K562 (cell line): ENCODE results near the gene HOXD12. TPM values are rescaled to one million over a fixed set of nuclear protein-coding genes. Genes with fewer than 3 reads are reported as not detected.

Experiments used
- ATAC-seq: fragments of 200-7000 bp; cut with Tn5 transposase; 3 replicates; pipeline ENCODE4 v1.9.1; 2020; ENCODE audit warnings: moderate library complexity
- BruUV-seq: library from RNA; stranded (reverse); fragments of 400-500 nt; replicated peaks from 2 replicates; lab custom pipeline; 2021; lab: Mats Ljungman, UMichigan
- CTCF ChIA-PET: fragments of 300-600 bp; formaldehyde crosslinking; extraction: SDS; loops from one replicate; lab custom pipeline; 2021; ENCODE audit warnings: low intra/inter-chr PET ratio; lab: Yijun Ruan, JAX
- POLR2A ChIA-PET: fragments of 300-600, 350-650 bp; sonication (Branson Sonifier 250); formaldehyde crosslinking; extraction: SDS; loops from one replicate; lab custom pipeline; 2021; ENCODE audit warnings: antibody characterized with exemption, inconsistent platforms; lab: Yijun Ruan, JAX
- DNase-seq, 4 experiments: peaks; one replicate each; pipeline versions ENCODE4 v3.0.0 to v3.0.0-alpha.2; 2011 to 2018; ENCODE audit warnings: low spot score in 3 of 4, mixed read lengths in 3 of 4; ENCODE audit errors: extremely low read depth in 1 of 4
- FAIRE-seq: peaks from 2 replicates; lab custom pipeline; 2011; peaks lifted over from hg19 to GRCh38; lab: Jason Lieb, UNC
- H2AFZ ChIP-seq: 2 replicates; pipeline ENCODE4 v1.6.0; 2011; ENCODE audit warnings: low read depth, low read length, control low read depth, inconsistent platforms
- H3K27ac ChIP-seq: fragments of 200-600 bp; 3 replicates; pipeline ENCODE4 v1.8.0; 2011; ENCODE audit warnings: low read depth, mild to moderate bottlenecking, control low read depth, inconsistent platforms, low read length, moderate library complexity, mixed read lengths; ENCODE audit errors: extremely low read depth
- H3K27me3 ChIP-seq, 2 experiments: fragments of 300-600 bp in 1 of 2; 2 replicates in 1 of 2; 3 replicates in 1 of 2; pipeline versions ENCODE4 v1.6.0 to v1.8.0; 2011; ENCODE audit warnings: inconsistent platforms in 2 of 2, low read length in 2 of 2, mild to moderate bottlenecking in 1 of 2, mixed read lengths in 1 of 2, moderate library complexity in 1 of 2; ENCODE audit not compliant: control insufficient read depth in 2 of 2, insufficient read depth in 2 of 2
- H3K36me3 ChIP-seq: fragments of 300-600 bp; 3 replicates; pipeline ENCODE4 v1.8.0; 2011; ENCODE audit warnings: mild to moderate bottlenecking, low read length, inconsistent platforms; ENCODE audit not compliant: control insufficient read depth, insufficient read depth
- H3K4me1 ChIP-seq, 2 experiments: fragments of 200-600 bp in 1 of 2; replicated peaks in 1 of 2; 2 replicates in 1 of 2; 3 replicates in 1 of 2; pipeline versions ENCODE4 v1.5.1 to v1.8.0; 2011; ENCODE audit warnings: inconsistent platforms in 2 of 2, low read length in 2 of 2, mild to moderate bottlenecking in 1 of 2, mixed read lengths in 1 of 2, moderate library complexity in 1 of 2; ENCODE audit not compliant: control insufficient read depth in 2 of 2, insufficient read depth in 2 of 2
- H3K4me2 ChIP-seq: 2 replicates; pipeline ENCODE4 v1.6.1; 2011; ENCODE audit warnings: low read length, control low read depth, inconsistent platforms, mixed read lengths; ENCODE audit not compliant: insufficient read depth
- H3K4me3 ChIP-seq: fragments of 200-600 bp; sonication (generic), shearing (Covaris generic); 2 replicates; pipeline ENCODE4 v1.5.1; 2016; ENCODE audit warnings: control low read depth, inconsistent platforms
- H3K79me2 ChIP-seq: fragments of 200-600 bp; 3 replicates; pipeline ENCODE4 v1.8.0; 2011; ENCODE audit warnings: low read length, inconsistent platforms; ENCODE audit not compliant: control insufficient read depth, insufficient read depth
- H3K9ac ChIP-seq, 2 experiments: 2 replicates each; pipeline versions ENCODE4 v1.6.0 to v1.6.1; 2011; ENCODE audit warnings: low read depth in 2 of 2, low read length in 2 of 2, control low read depth in 1 of 2, inconsistent platforms in 1 of 2, mild to moderate bottlenecking in 1 of 2, mixed read lengths in 1 of 2; ENCODE audit not compliant: insufficient read depth in 1 of 2
- H3K9me1 ChIP-seq: one replicate; pipeline ENCODE4 v1.6.0; 2011; ENCODE audit warnings: inconsistent platforms, mild to moderate bottlenecking, low read length, moderate library complexity; ENCODE audit not compliant: control insufficient read depth, insufficient read depth
- H3K9me3 ChIP-seq: replicated peaks from 2 replicates; pipeline ENCODE4 v1.5.1; 2011; ENCODE audit warnings: low read depth, low read length, inconsistent platforms; ENCODE audit not compliant: control insufficient read depth, insufficient read depth
- H4K20me1 ChIP-seq: replicated peaks from 2 replicates; pipeline ENCODE4 v1.6.1; 2011; ENCODE audit warnings: low read length, inconsistent platforms, mixed read lengths; ENCODE audit not compliant: control insufficient read depth, insufficient read depth
- ARNT ChIP-seq, 2 experiments: fragments of 450-650 bp; IDR thresholded peaks; 2 replicates each; pipeline ENCODE4 v1.6.1; 2016; ENCODE audit warnings: mild to moderate bottlenecking in 1 of 2
- HDAC6 ChIP-seq: IDR thresholded peaks from 2 replicates; pipeline ENCODE4 v1.6.1; 2012; ENCODE audit warnings: low read depth, mild to moderate bottlenecking, control low read depth, inconsistent platforms, low read length, moderate library complexity
- IRF2 ChIP-seq: sonication (generic); formaldehyde crosslinking; IDR thresholded peaks from 2 replicates; pipeline ENCODE4 v1.8.1; 2022; ENCODE audit warnings: mild to moderate bottlenecking, missing genetic modification reagents
- NFXL1 ChIP-seq: fragments of 450-650 bp; formaldehyde crosslinking; IDR thresholded peaks from 2 replicates; pipeline ENCODE4 v1.4.0; 2021; ENCODE audit warnings: mild to moderate bottlenecking
- SMAD1 ChIP-seq: fragments of 150-350 bp; IDR thresholded peaks from 2 replicates; pipeline ENCODE4 v1.6.1; 2014; ENCODE audit warnings: low read length, low read depth; ENCODE audit not compliant: partially characterized antibody
- WGBS: fragments of 100-300 bp; shearing (Covaris generic); methylation state at CpG from one replicate; pipeline ENCODE4 v1.1.6; 2016; ENCODE audit warnings: low coverage, mixed read lengths; ENCODE audit not compliant: insufficient coverage; ENCODE audit errors: missing lambda C conversion rate; 5-methylcytosine and 5-hydroxymethylcytosine counted together
- in situ Hi-C: fragments of 300-500 bp; cut with MboI; formaldehyde crosslinking; loops from 4 replicates; pipeline ENCODE4 v1.15.0; 2018; ENCODE audit warnings: inconsistent platforms, mixed read lengths
- intact Hi-C: fragments of 100-400 bp; cut with micrococcal nuclease; formaldehyde crosslinking; loops from 2 replicates; pipeline ENCODE4 v1.14.2; 2022
- polyA plus RNA-seq, 8 experiments: library from polyadenylated mRNA; depleted of rRNA in 4 of 8; stranded (reverse) in 5 of 8; unstranded in 3 of 8; fragments of >200 nt; fragmentation: Nextera tagmentation in 2 of 8; fragmentation: Illumina TruSeq in 1 of 8; extraction: Ambion mirVana in 2 of 8; extraction: Trizol in 1 of 8; gene quantifications; 2 replicates each; pipeline versions ENCODE4 v1.2.1 to v1.2.3, GENCODE V29; 2011 to 2014; ENCODE audit warnings: inconsistent platforms in 1 of 8, missing spikeins in 1 of 8
- total RNA-seq, 7 experiments: library from RNA; depleted of rRNA in 6 of 7; stranded (reverse); fragments of >200 nt in 6 of 7; fragmentation: Illumina TruSeq in 2 of 7; extraction: Trizol in 2 of 7; gene quantifications; 2 replicates each; pipeline versions ENCODE4 v1.2.1 to v1.2.3, GENCODE V29; 2011 to 2021; ENCODE audit warnings: low replicate concordance in 1 of 7
- TF ChIP-seq, protein P1 (sequence below): fragments of 250-450 bp; sonication (Bioruptor Pico); IDR thresholded peaks from 2 replicates; pipeline ENCODE4 v1.4.0; 2020; ENCODE audit warnings: mild to moderate bottlenecking, moderate library complexity
- TF ChIP-seq, protein P2 (sequence below): fragments of 450-650 bp; IDR thresholded peaks from 2 replicates; pipeline ENCODE4 v1.6.1; 2016; ENCODE audit warnings: low read depth
- TF ChIP-seq, protein P3 (sequence below): fragments of 450-650 bp; IDR thresholded peaks from 2 replicates; pipeline ENCODE4 v1.6.1; 2016; ENCODE audit warnings: mild to moderate bottlenecking

Gene HOXD12
- total and polyA plus RNA-seq, 9 of the 15 experiments (the other 6 are each of a cell fraction or from before 2014, with no cell fraction given) = not detected

DNA sequence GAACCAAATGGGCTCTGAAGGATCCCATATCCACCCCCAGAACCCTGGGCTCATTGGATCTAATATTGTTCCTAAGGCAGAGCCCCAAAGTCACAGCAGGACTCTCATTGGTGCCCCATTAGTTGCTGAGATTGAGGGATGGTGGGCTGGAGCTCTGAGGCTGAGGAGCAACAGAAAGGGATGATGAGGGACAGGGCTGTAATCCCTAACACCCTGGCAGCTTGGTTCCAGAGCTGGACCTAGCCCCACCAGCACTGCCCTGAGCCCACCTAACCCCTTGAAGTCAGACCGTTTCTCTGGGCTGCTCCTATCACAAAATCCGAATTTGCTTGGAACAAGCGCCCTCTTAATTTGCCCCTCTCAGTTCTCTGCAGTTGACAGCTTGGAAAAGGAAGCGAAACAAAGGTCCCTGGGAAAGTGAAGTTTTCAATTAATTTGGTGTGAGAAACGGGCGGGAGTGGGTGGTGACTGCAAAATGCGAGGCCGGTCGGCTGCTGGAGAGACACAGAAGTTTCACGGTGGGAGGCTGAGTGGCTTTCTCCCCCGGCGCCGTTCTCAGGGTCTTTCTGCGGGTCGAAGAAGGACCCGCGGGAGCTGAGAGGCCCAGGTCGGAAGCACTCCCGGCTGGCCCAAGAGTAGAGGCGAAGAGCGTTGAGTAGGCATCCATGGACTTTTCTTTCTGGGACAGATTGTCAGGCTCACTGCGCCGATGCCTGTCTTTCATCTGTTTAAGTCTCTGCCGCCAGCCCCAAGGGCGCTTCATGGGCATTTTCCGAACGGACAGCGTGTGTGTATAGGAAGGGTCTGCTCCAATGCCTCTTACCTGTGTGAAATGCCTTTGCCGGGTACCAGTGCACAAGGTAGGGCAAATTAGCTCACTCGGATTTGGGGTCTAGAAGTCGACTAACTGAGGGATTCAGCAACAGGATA, 8.0 kb upstream of the HOXD12 start:
- Histone ChIP-seq H3K36me3 (no peaks in the 10 kb centered on the region), H4K20me1 (peaks cover 5% of the 10 kb centered on the region; the same call in 1 of the 2 replicates), H3K9me1 (no peaks in the 10 kb centered on the region), H3K4me3 (no peak overlapping the region), H3K4me2 (no peak overlapping the region), H3K27ac (no peak overlapping the region), H2AFZ (no peak overlapping the region), H3K9ac (no peak overlapping the region), H3K9me3 (no peaks in the 10 kb centered on the region; the same call in 1 of the 2 replicates), H3K4me1 (peaks cover 3 to 17% of the 10 kb centered on the region in 2 experiments; a peak in 4 of 5 replicates), H3K27me3 (peaks cover 67 to 73% of the 10 kb centered on the region in 2 experiments), H3K79me2 (no peaks in the 10 kb centered on the region)
- FAIRE-seq (no peak), DNase-seq (no peak), ATAC-seq (no peak)
- ChIA-PET CTCF (no interaction called here), POLR2A (no interaction called here)
- intact Hi-C loops (no loop called here), in situ Hi-C loops (loop anchor here (25.0 kb wide), 1 partner anchor 1054 kb away; no protein-coding TSS in a partner anchor)
- BruUV-seq = no TSS peak
- 9% methylated on average over 31 of the region's 31 CpGs for WGBS
- TF ChIP-seq, protein P1, sequence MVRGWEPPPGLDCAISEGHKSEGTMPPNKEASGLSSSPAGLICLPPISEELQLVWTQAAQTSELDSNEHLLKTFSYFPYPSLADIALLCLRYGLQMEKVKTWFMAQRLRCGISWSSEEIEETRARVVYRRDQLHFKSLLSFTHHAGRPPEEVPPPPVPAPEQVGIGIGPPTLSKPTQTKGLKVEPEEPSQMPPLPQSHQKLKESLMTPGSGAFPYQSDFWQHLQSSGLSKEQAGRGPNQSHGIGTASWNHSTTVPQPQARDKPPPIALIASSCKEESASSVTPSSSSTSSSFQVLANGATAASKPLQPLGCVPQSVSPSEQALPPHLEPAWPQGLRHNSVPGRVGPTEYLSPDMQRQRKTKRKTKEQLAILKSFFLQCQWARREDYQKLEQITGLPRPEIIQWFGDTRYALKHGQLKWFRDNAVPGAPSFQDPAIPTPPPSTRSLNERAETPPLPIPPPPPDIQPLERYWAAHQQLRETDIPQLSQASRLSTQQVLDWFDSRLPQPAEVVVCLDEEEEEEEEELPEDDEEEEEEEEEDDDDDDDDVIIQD = no peak
- no peak for TF ChIP-seq NFXL1
- TF ChIP-seq SMAD1 = no peak
- no peak for TF ChIP-seq HDAC6
- no peak for TF ChIP-seq ARNT (IDR thresholded peaks at IDR 0.05)
- TF ChIP-seq, protein P2, sequence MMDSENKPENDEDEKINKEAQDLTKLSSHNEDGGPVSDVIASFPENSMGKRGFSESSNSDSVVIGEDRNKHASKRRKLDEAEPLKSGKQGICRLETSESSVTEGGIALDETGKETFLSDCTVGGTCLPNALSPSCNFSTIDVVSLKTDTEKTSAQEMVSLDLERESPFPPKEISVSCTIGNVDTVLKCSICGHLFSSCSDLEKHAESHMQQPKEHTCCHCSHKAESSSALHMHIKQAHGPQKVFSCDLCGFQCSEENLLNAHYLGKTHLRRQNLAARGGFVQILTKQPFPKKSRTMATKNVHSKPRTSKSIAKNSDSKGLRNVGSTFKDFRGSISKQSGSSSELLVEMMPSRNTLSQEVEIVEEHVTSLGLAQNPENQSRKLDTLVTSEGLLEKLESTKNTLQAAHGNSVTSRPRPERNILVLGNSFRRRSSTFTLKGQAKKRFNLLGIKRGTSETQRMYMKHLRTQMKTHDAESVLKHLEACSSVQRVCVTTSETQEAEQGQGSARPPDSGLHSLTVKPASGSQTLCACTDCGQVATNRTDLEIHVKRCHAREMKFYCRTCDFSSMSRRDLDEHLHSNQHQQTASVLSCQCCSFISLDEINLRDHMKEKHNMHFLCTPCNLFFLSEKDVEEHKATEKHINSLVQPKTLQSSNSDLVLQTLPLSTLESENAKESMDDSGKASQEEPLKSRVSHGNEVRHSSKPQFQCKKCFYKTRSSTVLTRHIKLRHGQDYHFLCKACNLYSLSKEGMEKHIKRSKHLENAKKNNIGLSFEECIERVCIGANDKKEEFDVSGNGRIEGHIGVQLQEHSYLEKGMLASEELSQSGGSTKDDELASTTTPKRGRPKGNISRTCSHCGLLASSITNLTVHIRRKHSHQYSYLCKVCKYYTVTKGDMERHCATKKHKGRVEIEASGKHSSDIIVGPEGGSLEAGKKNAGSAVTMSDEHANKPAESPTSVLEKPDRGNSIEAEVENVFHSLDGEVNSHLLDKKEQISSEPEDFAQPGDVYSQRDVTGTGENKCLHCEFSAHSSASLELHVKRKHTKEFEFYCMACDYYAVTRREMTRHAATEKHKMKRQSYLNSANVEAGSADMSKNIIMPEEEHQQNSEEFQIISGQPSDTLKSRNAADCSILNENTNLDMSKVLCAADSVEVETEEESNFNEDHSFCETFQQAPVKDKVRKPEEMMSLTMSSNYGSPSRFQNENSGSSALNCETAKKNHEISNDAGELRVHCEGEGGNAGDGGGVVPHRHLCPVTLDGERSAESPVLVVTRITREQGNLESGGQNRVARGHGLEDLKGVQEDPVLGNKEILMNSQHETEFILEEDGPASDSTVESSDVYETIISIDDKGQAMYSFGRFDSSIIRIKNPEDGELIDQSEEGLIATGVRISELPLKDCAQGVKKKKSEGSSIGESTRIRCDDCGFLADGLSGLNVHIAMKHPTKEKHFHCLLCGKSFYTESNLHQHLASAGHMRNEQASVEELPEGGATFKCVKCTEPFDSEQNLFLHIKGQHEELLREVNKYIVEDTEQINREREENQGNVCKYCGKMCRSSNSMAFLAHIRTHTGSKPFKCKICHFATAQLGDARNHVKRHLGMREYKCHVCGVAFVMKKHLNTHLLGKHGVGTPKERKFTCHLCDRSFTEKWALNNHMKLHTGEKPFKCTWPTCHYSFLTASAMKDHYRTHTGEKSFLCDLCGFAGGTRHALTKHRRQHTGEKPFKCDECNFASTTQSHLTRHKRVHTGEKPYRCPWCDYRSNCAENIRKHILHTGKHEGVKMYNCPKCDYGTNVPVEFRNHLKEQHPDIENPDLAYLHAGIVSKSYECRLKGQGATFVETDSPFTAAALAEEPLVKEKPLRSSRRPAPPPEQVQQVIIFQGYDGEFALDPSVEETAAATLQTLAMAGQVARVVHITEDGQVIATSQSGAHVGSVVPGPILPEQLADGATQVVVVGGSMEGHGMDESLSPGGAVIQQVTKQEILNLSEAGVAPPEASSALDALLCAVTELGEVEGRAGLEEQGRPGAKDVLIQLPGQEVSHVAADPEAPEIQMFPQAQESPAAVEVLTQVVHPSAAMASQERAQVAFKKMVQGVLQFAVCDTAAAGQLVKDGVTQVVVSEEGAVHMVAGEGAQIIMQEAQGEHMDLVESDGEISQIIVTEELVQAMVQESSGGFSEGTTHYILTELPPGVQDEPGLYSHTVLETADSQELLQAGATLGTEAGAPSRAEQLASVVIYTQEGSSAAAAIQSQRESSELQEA = no peak
- no peak for TF ChIP-seq IRF2
- TF ChIP-seq, protein P3, sequence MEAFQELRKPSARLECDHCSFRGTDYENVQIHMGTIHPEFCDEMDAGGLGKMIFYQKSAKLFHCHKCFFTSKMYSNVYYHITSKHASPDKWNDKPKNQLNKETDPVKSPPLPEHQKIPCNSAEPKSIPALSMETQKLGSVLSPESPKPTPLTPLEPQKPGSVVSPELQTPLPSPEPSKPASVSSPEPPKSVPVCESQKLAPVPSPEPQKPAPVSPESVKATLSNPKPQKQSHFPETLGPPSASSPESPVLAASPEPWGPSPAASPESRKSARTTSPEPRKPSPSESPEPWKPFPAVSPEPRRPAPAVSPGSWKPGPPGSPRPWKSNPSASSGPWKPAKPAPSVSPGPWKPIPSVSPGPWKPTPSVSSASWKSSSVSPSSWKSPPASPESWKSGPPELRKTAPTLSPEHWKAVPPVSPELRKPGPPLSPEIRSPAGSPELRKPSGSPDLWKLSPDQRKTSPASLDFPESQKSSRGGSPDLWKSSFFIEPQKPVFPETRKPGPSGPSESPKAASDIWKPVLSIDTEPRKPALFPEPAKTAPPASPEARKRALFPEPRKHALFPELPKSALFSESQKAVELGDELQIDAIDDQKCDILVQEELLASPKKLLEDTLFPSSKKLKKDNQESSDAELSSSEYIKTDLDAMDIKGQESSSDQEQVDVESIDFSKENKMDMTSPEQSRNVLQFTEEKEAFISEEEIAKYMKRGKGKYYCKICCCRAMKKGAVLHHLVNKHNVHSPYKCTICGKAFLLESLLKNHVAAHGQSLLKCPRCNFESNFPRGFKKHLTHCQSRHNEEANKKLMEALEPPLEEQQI = no peak
